ENCODE results near the gene TMEM62. TPM values are rescaled to one million over a fixed set of nuclear protein-coding genes. Genes with fewer than 3 reads are reported as not detected.

Gene TMEM62
- total RNA-seq, 1 donor from 2014 or later, result 5.1 TPM

- Mint-ChIP-seq H3K27ac (ENCODE audit: unreplicated experiment) (no peak overlapping the region), H3K9me3 (ENCODE audit: unreplicated experiment) (no peaks in the 10 kb centered on the region), H3K4me3 (ENCODE audit: unreplicated experiment) (no peak overlapping the region), H3K36me3 (ENCODE audit: low read depth, unreplicated experiment) (no peaks in the 10 kb centered on the region), H3K4me1 (ENCODE audit: unreplicated experiment) (no peaks in the 10 kb centered on the region), H3K27me3 (ENCODE audit: unreplicated experiment) (peaks cover 4% of the 10 kb centered on the region)
- TF ChIP-seq CTCF (IDR thresholded peaks at IDR 0.05; ENCODE audit: unreplicated experiment), result no peak
- no peak for DNase-seq (ENCODE audit: low spot score)
Observed at GRCh38 chr15:43215961-43216360, 82.6 kb downstream of the TMEM62 start.

DNA sequence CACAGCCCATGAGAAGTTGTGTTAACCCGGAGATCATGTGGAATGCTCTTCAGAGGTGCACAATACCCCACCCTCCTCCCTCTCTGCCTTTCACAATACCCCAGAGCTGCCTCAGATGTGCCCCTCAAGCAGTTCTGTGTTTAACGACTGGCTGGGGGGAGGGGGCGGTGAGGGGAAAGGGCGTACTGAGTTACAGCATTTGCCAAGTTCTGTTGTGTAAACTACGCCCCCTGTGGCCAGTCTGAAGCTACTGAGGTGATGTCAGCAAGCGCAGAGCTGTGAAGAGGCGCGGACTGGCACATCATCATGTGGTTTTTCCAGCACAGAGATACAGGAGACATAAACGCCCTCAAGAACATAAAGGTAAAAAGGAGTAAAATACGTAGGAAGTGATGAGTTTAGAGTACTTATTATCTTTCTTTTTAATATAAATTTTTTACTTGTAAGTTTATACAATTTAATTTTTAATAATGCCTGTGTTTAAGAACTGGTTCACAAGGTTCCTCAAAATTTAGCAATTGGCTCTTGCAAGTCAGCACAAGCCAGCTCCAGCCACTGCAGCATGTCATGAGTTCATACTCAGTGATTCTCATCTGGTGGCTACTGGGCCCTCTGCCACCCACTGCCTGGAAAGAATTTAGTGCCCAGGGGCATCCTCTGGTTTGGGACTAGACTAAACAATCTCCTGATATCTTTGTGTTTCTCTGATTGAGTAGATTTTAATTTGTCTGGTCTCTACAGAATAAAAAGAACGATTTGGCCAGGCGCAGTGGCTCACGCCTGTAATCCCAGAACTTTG is 85.7 kb downstream of the TMEM62 start:
- Mint-ChIP-seq H3K27ac (ENCODE audit: unreplicated experiment) (no peak overlapping the region), H3K9me3 (ENCODE audit: unreplicated experiment) (no peaks in the 10 kb centered on the region), H3K4me3 (ENCODE audit: unreplicated experiment) (no peak overlapping the region), H3K27me3 (ENCODE audit: unreplicated experiment) (peaks cover 2% of the 10 kb centered on the region), H3K4me1 (ENCODE audit: unreplicated experiment) (no peaks in the 10 kb centered on the region), H3K36me3 (ENCODE audit: low read depth, unreplicated experiment) (no peaks in the 10 kb centered on the region)
- TF ChIP-seq CTCF (IDR thresholded peaks at IDR 0.05; ENCODE audit: unreplicated experiment), result peak; percentile 55
- peak; percentile 59 for DNase-seq (ENCODE audit: low spot score)

- Mint-ChIP-seq H3K27ac (ENCODE audit: unreplicated experiment) (no peak overlapping the region), H3K27me3 (ENCODE audit: unreplicated experiment) (no peaks in the 10 kb centered on the region), H3K4me3 (ENCODE audit: unreplicated experiment) (no peak overlapping the region), H3K9me3 (ENCODE audit: unreplicated experiment) (no peaks in the 10 kb centered on the region), H3K4me1 (ENCODE audit: unreplicated experiment) (no peaks in the 10 kb centered on the region), H3K36me3 (ENCODE audit: low read depth, unreplicated experiment) (no peaks in the 10 kb centered on the region)
- no peak for TF ChIP-seq CTCF (IDR thresholded peaks at IDR 0.05; ENCODE audit: unreplicated experiment)
- DNase-seq (ENCODE audit: low spot score), result no peak
Observed at GRCh38 chr15:43219929-43220928, 86.8 kb downstream of the TMEM62 start.

DNA sequence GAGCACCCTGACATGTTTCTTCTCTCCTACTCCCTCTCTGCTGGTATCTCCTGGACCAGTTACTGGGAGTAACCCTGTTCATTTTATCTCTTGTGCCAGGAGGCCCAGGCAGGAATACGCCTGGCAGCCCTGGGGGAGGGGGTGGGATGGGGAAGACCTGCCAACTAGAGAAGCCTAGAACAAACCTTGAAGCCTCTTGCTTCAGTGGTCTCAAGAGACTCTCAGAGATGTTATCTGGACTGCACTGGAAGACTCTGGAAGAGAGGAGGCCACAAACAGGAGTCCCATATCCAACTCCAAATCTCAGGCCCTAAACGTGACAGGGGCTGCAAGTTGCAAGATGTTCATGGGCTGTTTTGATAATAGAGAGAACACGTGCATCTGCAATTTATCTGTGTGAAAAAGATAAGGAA is 87.6 kb downstream of the TMEM62 start, which contains the start of gene EPB42:
TSS of gene EPB42 (minus strand) at position 28 of the 413 bp plus-strand sequence. CDS start 193 bp downstream, outside the sequence.
- Mint-ChIP-seq H3K4me3 (ENCODE audit: unreplicated experiment) (no peak within 1 kb of the TSS), H3K4me1 (ENCODE audit: unreplicated experiment) (peaks cover 3% of the 10 kb centered on the region), H3K27ac (ENCODE audit: unreplicated experiment) (no peak within 1 kb of the TSS), H3K27me3 (ENCODE audit: unreplicated experiment) (peaks cover 3% of the 10 kb centered on the region), H3K9me3 (ENCODE audit: unreplicated experiment) (no peaks in the 10 kb centered on the region), H3K36me3 (ENCODE audit: low read depth, unreplicated experiment) (no peaks in the 10 kb centered on the region)
- DNase-seq (ENCODE audit: low spot score), result no peak
- no peak for TF ChIP-seq CTCF (IDR thresholded peaks at IDR 0.05; ENCODE audit: unreplicated experiment)

All from endothelial cell (in vitro differentiated cells).